ENCODE measurements around the gene DPYSL5. TPM values are rescaled to one million over a fixed set of nuclear protein-coding genes. Genes with fewer than 3 reads are reported as not detected.

The DPYSL5 gene
- total RNA-seq, 2 donors from 2014 or later, result 3.1 to 3.5 TPM

GRCh38 chr2:26959331-26959730 is 111.4 kb downstream of the DPYSL5 start:
- Histone ChIP-seq H3K4me3 (ENCODE audit: low read length) (no peak overlapping the region), H3K9ac (ENCODE audit: extremely low read depth, low read length, poor library complexity, severe bottlenecking) (no peak overlapping the region), H3K4me1 (ENCODE audit: control insufficient read depth, insufficient read depth, low read length) (no peaks in the 10 kb centered on the region), H3K27me3 (ENCODE audit: control insufficient read depth, insufficient read depth, low read length, poor library complexity, severe bottlenecking) (peaks cover 9% of the 10 kb centered on the region), H3K27ac (ENCODE audit: low read depth, low read length) (no peak overlapping the region), H3K36me3 (ENCODE audit: control insufficient read depth, insufficient read depth, low read length) (no peaks in the 10 kb centered on the region), H3K9me3 (ENCODE audit: control insufficient read depth, low read length) (no peaks in the 10 kb centered on the region)
- H3K4me1 Mint-ChIP-seq, result peaks cover 1% of the 10 kb centered on the region
- peaks cover 32% of the 10 kb centered on the region for H3K27me3 Mint-ChIP-seq (ENCODE audit: insufficient read depth)
- no peak for DNase-seq
- H3K36me3 Mint-ChIP-seq (ENCODE audit: low read depth), result no peaks in the 10 kb centered on the region
- no peaks in the 10 kb centered on the region for H3K9me3 Mint-ChIP-seq
- TF ChIP-seq CTCF (conservative IDR thresholded peaks at IDR 0.05), result no peak
- H3K4me3 Mint-ChIP-seq, result no peak overlapping the region
- H3K27ac Mint-ChIP-seq, result no peak overlapping the region
- WGBS, 2 experiments (ENCODE audit: insufficient coverage in 1 of 2, insufficient read length in 1 of 2), result 86 to 100% methylated on average over 2 of the region's 2 CpGs

GRCh38 chr2:26964446-26965130 is 116.7 kb downstream of the DPYSL5 start:
- H3K27me3 Mint-ChIP-seq (ENCODE audit: insufficient read depth), result peaks cover 58% of the 10 kb centered on the region
- no peak overlapping the region for H3K4me3 Mint-ChIP-seq
- peaks cover 7% of the 10 kb centered on the region for H3K4me1 Mint-ChIP-seq
- DNase-seq, result no peak
- no peak overlapping the region for H3K9ac ChIP-seq (ENCODE audit: extremely low read depth, low read length, poor library complexity, severe bottlenecking)
- H3K4me3 ChIP-seq (ENCODE audit: low read length), result no peak overlapping the region
- no peaks in the 10 kb centered on the region for H3K36me3 ChIP-seq (ENCODE audit: control insufficient read depth, insufficient read depth, low read length)
- WGBS, 2 experiments (ENCODE audit: insufficient coverage in 1 of 2, insufficient read length in 1 of 2), result 54% methylated on average over 3 of the region's 3 CpGs; no CpG with 5 or more reads in 1 of the 2 experiments
- H3K36me3 Mint-ChIP-seq (ENCODE audit: low read depth), result no peaks in the 10 kb centered on the region
- no peak overlapping the region for H3K27ac Mint-ChIP-seq
- no peak for TF ChIP-seq CTCF (conservative IDR thresholded peaks at IDR 0.05)
- H3K27me3 ChIP-seq (ENCODE audit: control insufficient read depth, insufficient read depth, low read length, poor library complexity, severe bottlenecking), result peaks cover 36% of the 10 kb centered on the region
- no peak overlapping the region for H3K27ac ChIP-seq (ENCODE audit: low read depth, low read length)
- no peaks in the 10 kb centered on the region for H3K9me3 ChIP-seq (ENCODE audit: control insufficient read depth, low read length)
- peaks cover 2% of the 10 kb centered on the region for H3K9me3 Mint-ChIP-seq
- no peaks in the 10 kb centered on the region for H3K4me1 ChIP-seq (ENCODE audit: control insufficient read depth, insufficient read depth, low read length)

GRCh38 chr2:26968001-26968400 is 120.1 kb downstream of the DPYSL5 start:
- Mint-ChIP-seq H3K4me3 (no peak overlapping the region), H3K36me3 (ENCODE audit: low read depth) (no peaks in the 10 kb centered on the region), H3K4me1 (peaks cover 14% of the 10 kb centered on the region), H3K27me3 (ENCODE audit: insufficient read depth) (peaks cover 69% of the 10 kb centered on the region), H3K27ac (no peak overlapping the region), H3K9me3 (peaks cover 2% of the 10 kb centered on the region)
- DNase-seq, result no peak
- Histone ChIP-seq H3K27ac (ENCODE audit: low read depth, low read length) (no peak overlapping the region), H3K36me3 (ENCODE audit: control insufficient read depth, insufficient read depth, low read length) (no peaks in the 10 kb centered on the region), H3K9ac (ENCODE audit: extremely low read depth, low read length, poor library complexity, severe bottlenecking) (no peak overlapping the region), H3K27me3 (ENCODE audit: control insufficient read depth, insufficient read depth, low read length, poor library complexity, severe bottlenecking) (peaks cover 52% of the 10 kb centered on the region), H3K9me3 (ENCODE audit: control insufficient read depth, low read length) (no peaks in the 10 kb centered on the region), H3K4me1 (ENCODE audit: control insufficient read depth, insufficient read depth, low read length) (no peaks in the 10 kb centered on the region), H3K4me3 (ENCODE audit: low read length) (no peak overlapping the region)
- TF ChIP-seq CTCF (conservative IDR thresholded peaks at IDR 0.05), result no peak
- WGBS, 2 experiments (ENCODE audit: insufficient coverage in 1 of 2, insufficient read length in 1 of 2), result 14 to 75% methylated on average over 1 to 3 of the region's 3 CpGs
